Stimulated activated CD8-positive, alpha-beta memory T cell treated with anti-CD3 and anti-CD28 coated beads, Interleukin-12 subunit alpha, Interleukin-12 subunit beta, amount 100 ng/mL, for 24 hours (primary cell): ENCODE data around the gene AURKAIP1.
A peak's percentile ranks its signal among the peaks of the same experiment; 100 is the strongest.

Experiments
- DNase-seq: peaks from one replicate; pipeline ENCODE4 v3.0.0-alpha.2; 2020; ENCODE audit errors: extremely low read depth

AURKAIP1 gene

DNA sequence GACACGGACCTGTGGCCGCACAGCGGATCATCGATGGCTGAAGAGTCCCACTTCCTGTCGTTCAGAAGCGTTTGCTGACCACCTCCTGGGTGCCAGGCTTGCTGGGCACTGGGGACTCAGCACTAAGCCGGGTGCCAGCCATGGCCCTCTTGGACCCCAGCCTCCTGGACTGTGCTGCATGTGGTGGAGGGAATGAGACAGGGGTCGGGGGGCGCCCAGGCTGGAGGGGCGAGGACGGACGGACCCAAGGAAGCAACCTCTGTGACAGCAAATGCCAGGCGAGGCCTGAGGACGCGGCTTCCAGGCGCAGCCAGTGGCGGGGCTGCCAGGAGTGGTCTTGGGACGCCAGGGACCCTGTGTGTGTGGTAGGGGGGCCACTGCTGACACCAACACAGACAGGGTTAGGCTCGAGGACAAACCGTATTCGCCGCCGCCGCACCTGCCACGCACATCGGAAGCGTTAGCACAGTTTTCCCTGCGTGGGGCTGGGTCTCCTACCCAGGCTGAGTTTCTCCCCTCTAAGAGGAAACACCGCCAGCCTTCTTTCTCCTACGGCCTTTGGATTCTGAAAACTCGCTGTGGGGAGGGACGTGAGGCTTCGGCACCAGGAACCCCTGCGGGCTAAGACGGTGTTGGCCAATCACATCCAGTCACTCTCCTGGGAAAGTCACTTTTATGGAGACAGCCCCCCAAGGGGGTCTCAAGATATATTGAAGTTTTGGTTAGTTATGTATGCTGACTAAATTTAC, 13.6 kb downstream of the AURKAIP1 start:
- no peak for DNase-seq

DNA sequence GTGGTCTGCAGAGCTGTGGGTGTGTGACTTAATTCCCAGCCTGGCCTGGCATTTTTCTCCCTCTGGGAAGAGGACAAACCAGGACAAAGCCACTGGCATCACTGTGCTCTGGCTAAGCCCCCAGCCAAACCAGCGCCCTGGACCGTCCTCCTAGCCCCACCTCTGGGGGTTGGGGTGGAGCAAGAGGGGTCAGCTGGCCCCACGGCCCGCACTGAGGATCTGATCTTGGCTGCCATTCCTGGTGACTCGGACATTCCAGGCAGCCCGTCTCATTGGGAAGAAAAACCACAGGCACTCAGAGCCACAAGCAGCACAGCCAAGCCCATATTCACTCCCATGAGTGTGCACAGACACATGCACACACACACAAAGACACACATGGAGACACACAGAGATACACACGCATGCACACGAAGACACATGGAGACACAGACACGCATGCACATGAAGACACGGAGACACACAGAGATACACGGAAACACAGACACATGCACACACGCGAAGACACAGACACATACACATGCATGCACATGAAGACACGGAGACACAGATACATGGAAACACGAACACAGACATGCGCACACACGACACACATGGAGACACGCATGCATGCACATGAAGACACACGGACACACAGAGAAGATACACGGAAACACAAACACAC, 14.4 kb downstream of the AURKAIP1 start:
- DNase-seq, result no peak

DNA sequence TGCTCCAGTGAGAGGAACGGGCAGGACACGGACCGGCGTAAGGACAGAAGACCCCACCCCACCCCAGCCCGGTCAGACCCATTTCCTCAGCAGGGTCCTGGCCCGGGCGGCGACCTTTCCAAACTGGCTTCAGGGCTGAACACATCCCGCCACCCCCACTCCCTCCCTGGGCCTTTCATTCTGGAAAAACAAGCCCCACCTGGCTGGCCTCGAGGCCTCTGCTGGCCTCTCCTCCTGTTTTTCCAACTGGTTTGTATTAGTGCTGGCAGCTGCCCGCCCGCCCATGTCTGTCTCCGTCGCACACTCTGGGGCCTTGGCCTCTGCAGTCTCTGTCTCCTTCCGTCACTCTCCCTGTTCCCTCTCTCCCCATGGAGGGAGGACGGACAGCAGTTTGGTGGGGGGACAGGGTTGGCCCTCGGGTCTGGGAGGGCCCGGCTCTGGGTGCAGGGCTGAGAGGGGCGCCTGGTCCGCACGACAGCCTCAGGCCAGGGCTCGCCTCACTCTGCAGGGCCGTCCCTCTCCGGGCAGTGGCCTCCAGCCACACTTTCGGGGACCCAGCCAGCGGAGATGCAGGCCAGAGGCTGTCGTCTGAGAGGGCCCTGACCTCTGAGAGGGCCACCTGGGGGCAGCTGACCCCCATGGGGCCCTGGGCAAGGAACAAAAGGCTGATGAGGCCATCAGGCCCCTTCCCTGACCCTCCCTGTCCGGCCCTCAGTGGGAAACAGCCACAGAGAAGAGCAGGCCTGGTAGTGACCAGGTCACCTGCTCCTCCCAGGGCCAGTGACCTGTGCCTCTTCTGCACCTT, 15.1 kb downstream of the AURKAIP1 start:
- no peak for DNase-seq

DNA sequence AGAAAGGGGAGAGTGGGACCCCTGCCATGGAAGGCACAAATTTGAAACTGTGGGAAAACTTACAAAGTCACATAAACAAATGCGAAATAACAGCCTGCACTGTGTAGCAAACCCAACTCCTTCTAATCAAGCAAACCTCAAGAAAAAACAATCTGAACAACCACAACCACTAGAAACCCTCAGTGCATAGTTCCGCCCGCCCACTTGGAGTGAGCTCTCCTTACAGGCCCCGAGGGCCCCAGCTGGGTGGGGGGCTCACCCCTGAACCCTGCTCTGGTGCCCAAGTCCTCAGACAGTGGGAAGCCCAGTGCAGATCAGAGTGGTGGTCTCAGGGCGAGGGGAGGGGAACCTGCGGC, 15.7 kb downstream of the AURKAIP1 start:
- no peak for DNase-seq

DNA sequence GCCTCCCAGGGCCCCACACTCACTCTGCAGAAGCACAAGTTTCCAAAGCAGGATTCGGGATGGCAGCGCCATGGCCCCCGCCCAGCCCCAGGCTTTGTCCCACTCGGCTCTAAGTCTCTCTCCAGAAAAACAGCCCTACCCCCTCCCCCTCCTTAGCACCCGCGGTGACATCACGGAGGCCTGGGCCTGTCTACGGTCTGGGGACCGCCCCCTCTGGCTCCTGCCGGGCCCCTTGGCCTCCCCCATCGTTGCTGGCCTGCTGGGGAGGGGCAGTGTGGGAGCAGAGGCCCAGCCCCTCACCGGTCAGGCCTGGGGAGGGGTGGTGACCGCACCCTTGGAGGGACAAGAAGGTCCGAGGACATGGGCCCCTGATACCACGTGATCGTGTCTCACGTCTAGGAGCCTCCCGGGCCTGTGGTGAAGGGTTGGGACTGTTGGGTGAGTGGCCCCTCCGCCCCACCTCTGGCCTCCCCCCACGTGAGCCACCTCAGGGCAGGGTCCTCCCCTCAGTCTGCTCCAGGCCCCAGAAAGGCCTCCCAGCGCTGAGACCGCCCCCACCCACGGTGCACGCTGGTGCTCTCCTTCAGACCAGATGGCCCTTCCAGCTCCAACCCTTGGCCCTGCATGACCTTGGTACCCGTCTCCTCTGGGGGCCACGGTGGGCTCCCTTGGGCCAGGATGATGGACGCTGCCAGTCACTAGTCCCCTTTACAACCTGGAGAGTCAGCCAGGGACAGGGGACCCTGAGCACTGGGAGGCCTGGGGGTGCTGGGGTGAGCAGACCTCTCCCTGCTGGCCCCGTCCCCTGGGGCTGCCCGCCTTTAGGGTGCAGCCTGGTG, 16.4 kb downstream of the AURKAIP1 start, which contains the start of gene MXRA8:
Gene MXRA8, minus strand, starts transcription at position 123 of the 839 bp plus-strand sequence. Its CDS starts 51 bp downstream, at position 72.
- no peak for DNase-seq

DNA sequence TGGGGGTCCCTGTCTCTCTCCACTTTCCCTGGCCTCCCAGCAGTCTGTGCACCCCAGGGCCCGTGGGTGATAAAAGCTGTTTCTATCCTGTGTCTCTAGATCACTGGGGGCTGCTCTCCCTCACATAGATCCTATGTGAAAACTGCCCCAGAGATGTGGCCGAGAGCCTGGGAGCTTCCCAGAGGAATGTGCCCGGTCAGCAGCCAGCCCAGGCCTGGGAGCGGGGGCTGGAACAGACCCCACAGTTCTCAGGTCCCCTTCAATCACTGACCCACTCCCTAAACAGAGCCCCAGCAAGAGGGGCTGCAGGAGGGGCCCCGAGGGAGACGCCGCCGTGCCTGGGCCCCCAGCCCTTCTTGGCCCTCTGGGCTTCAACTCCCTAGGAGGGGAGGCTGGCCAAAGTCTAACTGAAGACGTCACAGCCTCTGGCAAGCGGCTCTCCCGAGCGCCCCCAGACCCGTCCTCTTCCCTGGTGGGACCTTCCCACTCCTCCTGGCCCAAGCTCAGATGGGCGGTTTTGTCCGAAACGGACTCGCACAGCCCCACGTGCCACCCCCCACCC, 17.1 kb downstream of the AURKAIP1 start:
- DNase-seq, result no peak

DNA sequence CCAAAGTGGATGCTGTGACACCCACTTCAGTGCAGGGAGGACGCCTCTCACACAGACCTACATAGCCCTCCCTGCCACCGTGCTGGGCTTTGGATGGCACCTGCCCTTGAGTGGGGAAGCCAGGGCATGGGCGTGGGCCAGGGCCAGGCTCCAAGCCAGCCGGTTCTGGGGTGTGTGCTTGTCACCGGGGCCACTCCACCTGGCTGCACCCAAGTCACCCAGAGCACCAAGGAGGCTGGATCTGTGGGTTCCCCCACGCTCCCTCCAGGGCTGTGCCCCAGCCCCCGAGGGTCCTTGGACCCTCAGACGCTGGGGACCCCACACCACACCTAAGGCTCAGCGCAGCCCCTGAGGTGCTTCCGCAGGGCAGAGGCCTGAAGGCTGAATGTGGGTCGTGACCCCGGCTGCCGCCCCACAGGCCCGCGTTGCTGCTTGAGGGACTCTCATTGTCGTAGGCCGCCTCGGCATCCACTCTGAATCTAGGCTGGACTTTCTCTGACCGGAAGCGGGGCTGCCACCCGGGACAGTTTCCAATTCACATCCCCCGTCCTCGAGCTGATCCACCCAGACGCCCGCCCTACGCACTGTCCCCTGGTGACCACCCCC, 18.1 kb downstream of the AURKAIP1 start:
- DNase-seq, result no peak

DNA sequence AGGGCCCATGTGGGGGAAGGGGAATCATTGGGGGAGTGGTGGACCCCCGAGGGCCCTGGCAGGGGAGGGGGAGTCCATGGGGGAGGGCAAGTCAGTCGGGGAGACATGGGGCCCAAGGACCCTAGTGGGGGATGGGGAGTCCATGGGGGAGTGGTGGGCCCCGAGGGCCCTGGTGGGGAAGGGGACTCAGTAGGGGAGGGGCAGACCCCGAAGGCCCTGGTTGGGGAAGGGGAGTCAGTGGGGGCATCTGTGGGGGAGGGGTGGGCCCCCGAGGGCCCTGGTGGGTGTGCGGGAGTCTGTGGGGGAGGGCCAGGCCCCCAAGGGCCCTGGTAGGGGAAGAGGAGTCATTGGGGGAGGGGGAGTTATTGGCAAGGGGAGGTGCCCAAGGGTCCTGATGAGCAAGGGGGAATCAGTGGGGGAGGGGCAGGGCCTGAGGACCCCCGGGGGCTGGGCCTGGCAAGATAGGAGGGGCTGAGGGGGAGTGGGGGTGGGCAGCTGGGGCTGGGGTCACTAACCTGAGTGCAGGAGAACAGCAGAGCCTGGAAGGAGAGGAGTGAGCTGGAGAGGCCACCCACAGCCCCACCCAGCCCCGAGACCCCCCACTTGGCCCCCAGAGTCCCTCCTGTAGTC, 18.7 kb downstream of the AURKAIP1 start:
- no peak for DNase-seq

DNA sequence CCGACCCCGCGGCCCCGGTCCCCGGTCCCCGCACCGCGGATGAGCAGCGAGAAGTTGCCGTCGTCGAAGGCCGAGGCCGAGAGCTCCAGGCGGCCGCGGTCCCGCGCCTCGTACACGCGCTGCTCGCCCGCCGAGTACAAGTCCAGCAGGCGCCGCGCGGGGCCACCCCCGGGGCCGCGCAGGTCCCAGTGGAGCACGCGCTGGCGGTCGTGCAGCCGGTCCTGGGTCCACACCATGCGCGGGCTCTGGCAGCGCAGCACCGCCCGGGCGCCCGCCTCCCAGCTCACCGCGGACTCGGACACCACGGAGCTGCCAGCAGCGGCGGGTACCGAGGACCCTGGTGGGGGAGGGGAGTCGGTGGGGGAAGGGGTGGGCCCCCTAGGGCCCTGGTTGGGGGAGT, 19.6 kb downstream of the AURKAIP1 start:
- no peak for DNase-seq

DNA sequence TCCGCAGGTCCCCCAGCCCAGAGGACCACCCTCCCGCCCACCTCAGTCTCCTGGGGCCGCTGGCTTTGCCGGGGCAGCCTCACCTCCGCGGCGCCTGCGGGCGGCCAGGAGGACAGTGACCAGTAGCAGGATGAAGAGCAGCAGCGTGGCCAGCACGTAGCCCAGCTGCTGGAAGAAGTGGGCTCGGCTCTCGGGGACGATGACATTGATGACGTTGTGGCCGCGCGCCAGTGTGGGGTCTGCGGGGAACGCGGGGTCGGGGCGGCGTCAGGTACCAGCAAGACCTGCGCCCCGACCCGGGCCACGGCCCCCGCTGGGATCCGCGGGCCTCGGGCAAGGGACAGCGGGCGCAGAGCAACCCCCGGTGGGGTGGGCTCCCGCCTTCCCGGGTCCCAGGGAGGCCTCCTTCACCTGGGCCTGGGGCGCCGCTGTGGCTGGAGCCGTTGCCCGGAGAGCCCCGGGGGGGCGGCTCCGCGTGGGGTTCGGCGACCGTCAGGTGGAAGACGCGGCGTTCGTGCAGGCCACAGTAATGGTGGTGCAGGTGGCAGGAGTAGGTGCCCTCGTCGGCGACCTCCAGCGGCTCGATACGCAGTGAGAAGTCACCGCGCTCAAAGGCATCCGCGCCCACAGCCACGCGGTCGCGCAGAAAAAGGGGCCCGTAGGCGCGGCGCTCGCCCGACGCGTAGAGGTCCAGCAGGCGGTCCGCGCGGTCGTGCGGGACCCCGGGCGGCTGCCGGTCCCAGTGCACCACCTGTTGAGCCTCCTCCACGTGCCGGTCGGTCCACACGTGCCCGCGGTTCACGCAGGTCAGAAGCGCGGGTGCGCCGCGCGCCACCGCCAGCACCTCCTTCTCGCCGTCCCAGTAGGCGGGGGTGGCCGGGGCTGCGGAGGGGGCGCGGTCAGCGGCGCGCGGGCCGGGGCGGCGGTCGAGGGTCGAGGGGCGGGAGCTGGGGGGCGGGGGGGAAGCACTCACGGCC, 20.4 kb downstream of the AURKAIP1 start:
- no peak for DNase-seq

DNA sequence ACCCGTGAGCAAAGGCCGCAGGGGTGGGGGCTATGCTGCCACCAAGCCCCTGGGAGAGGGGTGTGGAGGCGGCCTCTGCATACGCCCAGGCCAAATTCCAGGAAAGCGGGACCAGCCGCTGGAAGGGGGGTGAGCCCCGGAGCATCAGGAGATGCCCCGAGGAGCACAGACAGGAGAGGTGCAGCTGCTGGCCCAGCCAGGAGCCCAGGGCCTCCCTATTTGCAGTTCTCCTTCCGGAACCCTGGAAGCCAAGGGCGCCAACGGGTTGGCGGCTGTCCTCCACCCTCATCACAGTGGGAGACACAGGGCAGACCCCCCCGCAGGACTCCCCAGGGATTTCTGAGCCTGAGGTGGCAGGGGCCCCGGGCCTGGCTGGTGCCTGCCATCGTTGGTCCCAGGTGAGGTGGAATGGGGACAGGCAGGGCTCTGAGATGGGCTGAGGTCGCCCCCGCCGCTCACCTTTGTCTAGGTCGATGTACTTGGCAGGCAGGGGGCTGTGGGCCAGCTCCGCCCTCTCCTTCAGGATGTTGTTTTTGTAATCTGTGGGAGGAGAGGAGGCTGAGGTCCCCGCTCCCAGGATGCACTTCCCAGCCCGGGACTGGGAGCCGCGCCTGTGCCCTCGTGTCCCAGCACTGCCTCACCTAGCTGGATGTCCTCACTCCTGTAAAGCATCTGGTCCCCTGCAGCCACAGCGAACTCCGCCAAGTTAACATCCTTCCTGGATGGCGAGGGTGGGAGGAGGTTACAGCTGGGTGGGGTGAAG, 21.4 kb downstream of the AURKAIP1 start:
- DNase-seq, result no peak

DNA sequence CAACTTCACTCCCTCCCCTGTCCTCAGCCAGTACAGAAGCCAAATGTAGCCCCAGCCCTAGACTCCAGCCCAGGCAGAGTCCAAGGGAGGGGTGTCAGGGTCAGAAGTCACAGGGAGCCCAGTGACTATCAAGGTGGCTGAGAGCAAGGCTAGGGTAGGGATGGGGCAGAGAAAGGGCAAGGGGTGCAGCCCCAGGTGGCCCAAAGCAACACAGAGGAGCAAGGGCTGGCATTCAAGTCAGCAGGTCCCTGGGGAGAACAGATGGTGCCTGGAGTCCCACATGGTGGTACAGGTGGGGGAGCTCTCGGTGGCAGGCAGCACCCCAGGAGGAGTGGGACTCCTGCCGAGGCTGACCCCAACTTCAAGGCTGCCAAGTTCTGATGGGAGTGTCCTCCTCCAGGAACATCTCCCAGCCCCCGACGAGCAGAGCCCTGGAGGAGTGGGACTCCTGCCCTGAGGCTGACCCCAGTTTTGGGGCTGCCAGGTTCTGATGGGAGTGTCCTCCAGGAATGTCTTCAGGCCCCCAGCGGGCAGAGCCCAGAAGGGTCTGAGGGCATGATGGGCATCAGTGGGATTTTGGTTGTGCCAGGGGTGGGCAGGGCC, 22.1 kb downstream of the AURKAIP1 start:
- no peak for DNase-seq

DNA sequence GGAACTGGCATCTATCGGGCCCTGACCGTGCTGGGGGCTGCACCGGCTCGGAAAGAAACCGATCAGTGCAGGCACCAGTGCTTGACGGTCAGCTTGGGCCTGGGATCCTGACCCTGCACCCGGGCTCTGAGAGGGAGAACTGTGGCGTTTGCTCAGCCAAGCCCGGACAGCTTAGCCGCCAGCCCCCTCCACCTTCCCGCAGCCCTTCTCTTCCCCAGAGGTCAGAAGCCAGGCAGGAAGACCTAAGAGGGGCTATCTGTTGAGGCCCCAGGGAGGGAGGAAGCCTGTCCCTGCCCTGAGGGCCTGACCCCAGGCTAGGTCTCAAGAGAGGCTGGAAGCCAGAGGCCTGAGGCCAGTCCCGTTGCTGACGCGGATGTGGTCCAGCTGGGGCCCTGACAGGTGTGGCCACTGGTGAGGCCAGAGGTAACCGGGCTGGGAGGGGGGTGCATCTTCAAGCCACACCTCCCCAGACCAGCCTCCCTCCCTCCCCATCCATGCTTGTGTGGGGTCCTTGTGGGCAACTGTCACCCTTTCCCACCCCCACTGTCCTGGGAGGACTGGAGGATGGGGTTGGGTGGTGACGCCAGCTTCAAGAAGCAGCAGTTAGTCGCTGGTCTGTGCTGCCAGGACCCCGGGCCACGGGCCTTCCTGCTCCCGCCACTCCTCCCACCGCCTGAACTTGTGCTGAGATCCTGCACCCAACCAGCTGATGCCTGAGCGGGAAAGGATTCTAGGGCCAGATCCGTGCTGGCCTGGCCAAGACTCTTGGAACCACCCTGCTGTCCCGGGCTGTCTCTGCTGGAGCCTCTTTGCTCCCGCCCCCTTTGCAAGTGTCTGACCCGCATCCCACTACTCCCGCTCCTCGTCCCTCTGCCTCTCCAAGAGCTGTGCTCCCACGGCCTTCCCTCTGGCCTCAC, 23.2 kb downstream of the AURKAIP1 start:
- DNase-seq, result no peak

DNA sequence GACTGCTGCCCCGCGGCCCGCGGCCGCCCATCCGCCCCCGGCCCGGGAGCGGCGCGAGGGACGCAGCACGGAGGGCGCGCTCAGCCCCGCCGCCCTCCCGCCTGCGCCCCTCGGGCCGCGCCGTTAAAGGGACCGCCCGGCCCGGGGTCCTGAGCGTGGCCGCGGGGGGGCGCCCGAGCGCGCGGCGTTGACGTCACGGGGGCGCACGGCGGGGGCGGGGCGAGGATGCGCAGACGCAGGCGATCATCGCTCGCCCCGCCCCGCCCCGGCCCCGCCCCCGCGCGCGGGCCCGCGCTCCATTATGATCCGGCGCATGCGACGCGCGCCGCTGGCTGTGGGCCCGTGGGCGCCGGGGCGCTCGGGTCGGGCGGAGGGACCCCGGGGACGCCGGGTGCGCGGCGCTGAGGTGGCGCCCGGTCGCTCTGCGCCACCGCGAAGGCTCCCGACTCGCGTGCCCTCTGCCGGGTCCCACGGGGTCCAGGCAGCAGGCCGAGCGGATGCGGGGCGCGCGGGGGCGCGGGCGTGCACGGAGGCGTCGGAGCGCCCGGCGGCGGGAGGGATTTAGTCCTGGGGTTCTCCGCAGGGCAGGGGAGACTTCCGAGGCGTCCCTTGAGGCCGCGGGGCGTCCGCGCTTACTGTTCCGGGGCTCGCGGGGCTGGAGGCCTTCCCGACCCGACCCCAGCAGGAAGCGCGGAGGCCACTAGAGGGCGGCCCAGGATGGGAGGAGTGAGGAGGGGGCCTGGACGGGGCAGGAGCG, 25.6 kb downstream of the AURKAIP1 start, which contains the start of gene DVL1:
Gene DVL1, minus strand, starts transcription at position 163 of the 757 bp plus-strand sequence. CDS start 353 bp downstream, outside the sequence.
- peak; percentile 31 for DNase-seq

DNA sequence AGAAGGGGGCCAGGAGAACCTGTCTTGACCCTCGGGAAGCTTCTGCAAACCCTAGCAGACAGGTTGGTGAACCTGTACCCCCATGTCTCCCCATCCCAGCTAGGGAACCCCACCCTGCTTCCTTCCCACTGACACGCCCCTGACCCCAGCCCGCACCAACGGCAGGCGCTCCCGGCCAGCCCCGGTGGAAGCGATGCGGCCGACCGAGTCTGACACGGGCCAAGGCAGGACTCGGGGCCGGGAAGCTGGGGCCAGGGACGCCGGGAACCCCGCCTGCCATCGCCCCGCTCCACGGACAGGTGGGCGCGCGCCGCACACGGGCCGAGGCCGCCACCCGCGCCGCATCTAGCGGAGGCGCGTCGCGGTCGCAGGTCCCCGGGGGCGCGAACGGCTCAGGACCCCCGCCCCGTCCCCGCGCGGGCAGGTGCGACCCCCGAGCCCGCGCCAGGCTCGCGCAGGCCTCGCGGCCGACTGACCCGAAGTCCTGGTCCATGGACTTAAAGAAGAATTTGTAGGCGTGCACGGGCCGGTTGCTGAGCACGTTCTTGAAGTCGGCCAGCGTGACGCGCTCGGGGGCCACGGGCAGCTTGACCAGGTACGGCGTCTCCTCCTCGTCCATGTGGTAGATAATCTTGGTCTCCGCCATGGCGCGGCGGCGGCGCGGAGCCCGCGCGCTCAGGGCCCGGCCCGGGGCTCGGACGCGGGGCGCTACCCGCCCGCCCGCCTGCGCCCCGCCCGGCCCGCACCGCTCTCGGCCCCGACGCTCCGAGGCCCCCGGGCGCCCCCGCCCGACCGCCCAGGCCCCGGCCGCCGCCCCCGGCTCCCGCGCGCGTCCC, 26.4 kb downstream of the AURKAIP1 start:
- DNase-seq, result no peak
